Measurements from ENCODE around the gene PEAR1. TPM values are rescaled to one million over a fixed set of nuclear protein-coding genes. Genes with fewer than 3 reads are reported as not detected.

PEAR1 gene
- total RNA-seq, 2 donors from 2014 or later: not detected

DNA sequence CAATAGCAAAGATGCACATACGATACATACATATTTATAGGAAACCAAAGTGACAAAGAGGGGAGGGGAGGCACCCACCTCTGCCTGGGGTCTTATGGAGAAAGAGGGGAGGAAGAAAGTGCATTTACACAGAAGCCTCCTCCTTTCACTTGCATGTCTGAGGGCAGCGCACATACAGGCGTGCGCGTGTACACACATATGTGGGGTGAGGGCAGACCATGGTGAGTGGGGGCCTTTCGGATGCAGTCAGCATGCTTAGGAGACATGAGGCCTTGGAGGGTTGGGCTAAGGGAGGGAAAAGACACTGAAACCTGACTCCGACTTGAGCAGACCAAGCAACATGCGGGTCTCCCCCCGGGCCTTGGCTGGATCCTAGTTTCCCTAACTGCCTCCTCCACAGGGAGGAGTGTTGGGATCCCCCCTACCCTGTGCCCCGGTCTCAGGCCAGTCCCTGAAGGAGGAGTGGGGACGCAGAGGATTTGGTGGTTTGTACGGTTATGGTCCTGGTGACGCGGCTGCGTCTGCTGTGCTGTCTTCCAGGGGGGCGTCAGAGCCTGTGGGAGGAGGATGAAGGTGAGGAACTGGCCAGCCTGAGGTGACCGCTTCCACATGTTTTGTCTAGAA is 42.1 kb downstream of the PEAR1 start:
- no peaks in the 10 kb centered on the region for H3K4me1 Mint-ChIP-seq
- H3K27ac Mint-ChIP-seq: no peak overlapping the region
- no peak overlapping the region for H3K4me3 Mint-ChIP-seq
- no peak for ATAC-seq (replicated peaks)
- H3K36me3 Mint-ChIP-seq (ENCODE audit: low read depth): no peaks in the 10 kb centered on the region
- peaks cover 18% of the 10 kb centered on the region for H3K27me3 Mint-ChIP-seq
- H3K9me3 Mint-ChIP-seq: no peaks in the 10 kb centered on the region

GRCh38 chr1:156936191-156936590 is 42.7 kb downstream of the PEAR1 start:
- peaks cover 5% of the 10 kb centered on the region for H3K36me3 Mint-ChIP-seq (ENCODE audit: low read depth)
- no peak for ATAC-seq (replicated peaks)
- no peaks in the 10 kb centered on the region for H3K9me3 Mint-ChIP-seq
- no peaks in the 10 kb centered on the region for H3K4me1 Mint-ChIP-seq
- no peak overlapping the region for H3K4me3 Mint-ChIP-seq
- H3K27me3 Mint-ChIP-seq: peaks cover 12% of the 10 kb centered on the region
- H3K27ac Mint-ChIP-seq: no peak overlapping the region

- Mint-ChIP-seq H3K27me3 (peaks cover 8% of the 10 kb centered on the region), H3K36me3 (ENCODE audit: low read depth) (peaks cover 8% of the 10 kb centered on the region), H3K27ac (no peak overlapping the region), H3K4me3 (no peak overlapping the region), H3K4me1 (no peaks in the 10 kb centered on the region), H3K9me3 (no peaks in the 10 kb centered on the region)
- ATAC-seq (replicated peaks): no peak
These were observed 43.3 kb downstream of the PEAR1 start for GRCh38 chr1:156936721-156937220.

DNA sequence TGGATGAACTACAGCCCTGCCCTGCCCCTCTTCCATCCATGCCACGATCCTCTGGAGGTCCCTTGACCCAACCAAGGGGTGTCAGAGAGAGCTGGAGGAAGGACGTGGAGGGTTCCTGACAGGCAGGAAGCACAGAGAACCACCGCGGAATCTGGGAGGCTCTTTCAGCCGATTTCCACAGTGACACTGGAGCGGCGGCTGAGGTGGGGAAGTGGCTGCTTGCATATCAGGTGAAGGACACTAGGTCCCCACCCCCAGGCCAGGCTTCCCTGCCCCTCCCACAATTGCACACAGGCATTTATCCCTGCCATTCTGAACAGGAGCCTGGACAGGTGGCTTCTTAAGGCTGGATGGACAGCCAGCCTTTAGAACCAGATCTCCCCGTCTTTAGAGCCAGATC is 44.4 kb downstream of the PEAR1 start:
- Mint-ChIP-seq H3K27ac (peak overlapping the region; percentile 57), H3K36me3 (ENCODE audit: low read depth) (peaks cover 16% of the 10 kb centered on the region), H3K4me3 (no peak overlapping the region), H3K9me3 (no peaks in the 10 kb centered on the region), H3K27me3 (peaks cover 3% of the 10 kb centered on the region), H3K4me1 (no peaks in the 10 kb centered on the region)
- ATAC-seq (replicated peaks): no peak

- no peaks in the 10 kb centered on the region for H3K9me3 Mint-ChIP-seq
- no peak overlapping the region for H3K27ac Mint-ChIP-seq
- H3K27me3 Mint-ChIP-seq: peaks cover 1% of the 10 kb centered on the region
- H3K4me1 Mint-ChIP-seq: no peaks in the 10 kb centered on the region
- H3K36me3 Mint-ChIP-seq (ENCODE audit: low read depth): peaks cover 23% of the 10 kb centered on the region
- ATAC-seq (replicated peaks): no peak
- H3K4me3 Mint-ChIP-seq: no peak overlapping the region
These were observed 45.3 kb downstream of the PEAR1 start for GRCh38 chr1:156938813-156939212.

GRCh38 chr1:156939786-156940334 is 46.3 kb downstream of the PEAR1 start:
- Mint-ChIP-seq H3K36me3 (ENCODE audit: low read depth) (peaks cover 23% of the 10 kb centered on the region), H3K4me1 (no peaks in the 10 kb centered on the region), H3K4me3 (no peak overlapping the region), H3K27ac (no peak overlapping the region), H3K27me3 (no peaks in the 10 kb centered on the region), H3K9me3 (no peaks in the 10 kb centered on the region)
- ATAC-seq (replicated peaks): no peak

DNA sequence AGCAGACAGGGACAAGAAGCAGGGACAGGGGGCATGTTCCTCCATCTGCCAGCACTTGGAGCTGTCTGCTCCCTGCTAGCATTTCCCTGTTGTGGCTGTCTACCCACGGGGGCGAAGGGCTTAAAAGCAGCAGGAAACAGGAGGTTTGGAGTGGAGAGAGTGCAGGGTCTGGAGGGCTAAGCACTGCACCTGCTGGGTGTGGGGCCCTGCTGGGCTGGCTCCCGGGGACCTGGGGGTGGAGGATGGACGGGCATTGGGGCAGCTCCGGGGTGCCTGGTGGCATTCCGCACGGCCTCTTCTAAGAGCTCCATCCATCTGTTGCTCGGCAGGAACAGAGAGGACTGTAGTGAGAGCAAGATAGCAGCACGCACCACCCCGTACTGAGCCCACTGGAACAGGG is 48.2 kb downstream of the PEAR1 start:
- no peaks in the 10 kb centered on the region for H3K9me3 Mint-ChIP-seq

DNA sequence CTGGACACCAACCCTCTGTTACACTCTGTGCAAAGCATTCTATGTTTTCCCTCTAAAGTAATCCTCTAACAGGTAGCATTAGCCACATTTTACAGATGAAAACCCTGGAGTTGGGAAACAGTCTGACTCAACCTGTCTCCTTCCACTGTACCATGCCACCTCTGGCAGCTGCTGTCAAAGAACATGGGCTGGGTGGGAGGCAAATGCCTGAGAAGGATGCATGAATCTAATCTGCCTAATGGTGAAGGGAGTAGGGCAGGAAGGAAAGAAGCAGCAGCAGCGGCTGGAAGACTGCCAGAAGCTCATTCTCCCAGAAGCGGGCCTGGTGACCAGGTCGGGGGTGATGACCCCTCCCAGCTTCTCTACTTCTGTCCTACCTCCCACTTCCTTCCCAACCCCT is 48.7 kb downstream of the PEAR1 start:
- Mint-ChIP-seq H3K27ac (no peak overlapping the region), H3K4me1 (no peaks in the 10 kb centered on the region), H3K36me3 (ENCODE audit: low read depth) (peaks cover 36% of the 10 kb centered on the region), H3K9me3 (no peaks in the 10 kb centered on the region), H3K4me3 (no peak overlapping the region), H3K27me3 (no peaks in the 10 kb centered on the region)
- no peak for ATAC-seq (replicated peaks)

More for the DNA sequence above, 48.2 kb downstream of the PEAR1 start:
- Mint-ChIP-seq H3K4me1 (no peaks in the 10 kb centered on the region), H3K36me3 (ENCODE audit: low read depth) (peaks cover 36% of the 10 kb centered on the region), H3K27me3 (no peaks in the 10 kb centered on the region), H3K4me3 (no peak overlapping the region), H3K27ac (no peak overlapping the region)
- no peak for ATAC-seq (replicated peaks)

DNA sequence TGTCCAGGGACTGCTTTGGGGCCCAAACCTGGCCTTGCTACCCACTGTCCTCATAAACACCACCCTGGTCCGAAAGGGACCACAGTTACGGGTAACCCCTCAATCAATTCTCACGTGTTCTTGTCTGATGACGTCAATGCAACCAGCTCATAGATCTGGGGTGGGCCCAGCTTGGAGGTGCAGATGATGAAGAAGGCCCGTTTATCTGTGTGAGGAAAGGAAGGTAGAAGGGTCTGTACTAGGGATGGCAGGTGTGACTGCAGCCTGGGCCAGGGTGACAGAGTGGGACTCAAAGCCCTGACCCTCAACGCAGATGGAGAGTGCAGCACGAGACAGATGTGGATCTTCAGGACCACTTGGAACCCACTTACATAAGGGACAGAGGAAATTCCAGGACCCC is 49.1 kb downstream of the PEAR1 start:
- Mint-ChIP-seq H3K27ac (no peak overlapping the region), H3K27me3 (no peaks in the 10 kb centered on the region), H3K4me3 (no peak overlapping the region), H3K9me3 (no peaks in the 10 kb centered on the region), H3K4me1 (no peaks in the 10 kb centered on the region), H3K36me3 (ENCODE audit: low read depth) (peaks cover 36% of the 10 kb centered on the region)
- ATAC-seq (replicated peaks): no peak

DNA sequence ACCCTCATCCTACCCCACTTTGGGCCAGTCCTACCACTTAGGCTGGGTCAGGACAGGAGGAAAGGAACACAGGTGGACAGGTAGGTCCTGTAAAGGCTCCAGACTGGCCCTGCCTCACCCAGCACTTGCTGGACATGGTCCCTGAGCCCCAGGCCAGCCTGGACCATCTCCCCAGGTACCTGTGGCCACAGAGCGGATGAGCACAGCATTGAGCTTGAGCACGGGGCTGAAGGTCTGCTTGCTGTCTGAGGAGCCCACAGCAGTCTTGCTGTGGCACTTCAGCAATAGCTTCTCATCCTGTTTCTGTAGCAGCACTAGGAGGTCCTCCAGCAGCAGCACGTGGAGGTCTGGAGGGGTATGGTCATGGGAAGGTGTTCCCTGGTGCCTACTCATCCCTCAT is 50.2 kb downstream of the PEAR1 start:
- H3K36me3 Mint-ChIP-seq (ENCODE audit: low read depth): peaks cover 36% of the 10 kb centered on the region
- no peaks in the 10 kb centered on the region for H3K4me1 Mint-ChIP-seq
- H3K27ac Mint-ChIP-seq: no peak overlapping the region
- no peak overlapping the region for H3K4me3 Mint-ChIP-seq
- no peak for ATAC-seq (replicated peaks)
- no peaks in the 10 kb centered on the region for H3K27me3 Mint-ChIP-seq
- no peaks in the 10 kb centered on the region for H3K9me3 Mint-ChIP-seq

DNA sequence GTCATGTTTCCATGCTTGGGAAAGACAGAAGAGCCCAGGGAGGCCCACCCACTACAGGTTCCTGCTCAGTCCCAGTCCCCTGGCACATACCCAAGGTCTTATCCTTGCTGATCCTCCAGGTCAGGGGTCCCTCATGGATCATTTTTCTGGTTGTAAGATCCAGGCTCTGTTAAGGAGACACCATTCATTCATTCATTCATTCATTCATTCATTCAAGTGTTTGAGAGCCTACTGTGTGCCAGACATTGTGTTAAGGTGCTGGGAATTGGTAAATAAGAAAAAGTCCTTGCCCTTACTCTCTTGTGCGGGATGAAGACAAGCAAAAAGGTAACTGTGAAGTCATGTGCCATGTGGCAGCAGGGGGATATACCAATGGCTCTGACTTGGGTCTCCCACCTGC is 50.8 kb downstream of the PEAR1 start:
- Mint-ChIP-seq H3K9me3 (no peaks in the 10 kb centered on the region), H3K4me1 (no peaks in the 10 kb centered on the region), H3K36me3 (ENCODE audit: low read depth) (peaks cover 36% of the 10 kb centered on the region), H3K4me3 (no peak overlapping the region), H3K27me3 (no peaks in the 10 kb centered on the region), H3K27ac (no peak overlapping the region)
- ATAC-seq (replicated peaks): no peak

DNA sequence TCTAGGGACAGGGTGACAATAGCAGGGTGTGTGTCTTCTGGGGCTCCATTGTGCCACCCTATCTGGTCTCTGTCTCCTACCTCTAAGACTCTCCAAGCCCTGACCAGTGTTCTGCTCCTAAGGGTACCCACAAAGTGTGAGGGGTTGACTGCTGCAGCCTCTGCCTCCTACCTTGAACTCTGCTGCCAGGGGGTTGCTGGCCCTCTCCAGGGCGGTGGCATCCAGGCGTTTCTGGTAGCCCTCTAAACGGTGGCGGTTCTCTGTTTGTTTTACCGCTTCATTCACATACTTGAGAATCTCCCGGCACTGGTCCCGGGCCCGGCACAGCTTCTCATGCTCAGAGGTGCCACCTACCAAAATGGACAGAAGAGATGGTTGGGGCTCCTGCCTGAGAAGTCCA is 51.3 kb downstream of the PEAR1 start:
- peaks cover 36% of the 10 kb centered on the region for H3K36me3 Mint-ChIP-seq (ENCODE audit: low read depth)
- no peak overlapping the region for H3K4me3 Mint-ChIP-seq
- no peak overlapping the region for H3K27ac Mint-ChIP-seq
- no peaks in the 10 kb centered on the region for H3K27me3 Mint-ChIP-seq
- no peaks in the 10 kb centered on the region for H3K9me3 Mint-ChIP-seq
- ATAC-seq (replicated peaks): no peak
- no peaks in the 10 kb centered on the region for H3K4me1 Mint-ChIP-seq

DNA sequence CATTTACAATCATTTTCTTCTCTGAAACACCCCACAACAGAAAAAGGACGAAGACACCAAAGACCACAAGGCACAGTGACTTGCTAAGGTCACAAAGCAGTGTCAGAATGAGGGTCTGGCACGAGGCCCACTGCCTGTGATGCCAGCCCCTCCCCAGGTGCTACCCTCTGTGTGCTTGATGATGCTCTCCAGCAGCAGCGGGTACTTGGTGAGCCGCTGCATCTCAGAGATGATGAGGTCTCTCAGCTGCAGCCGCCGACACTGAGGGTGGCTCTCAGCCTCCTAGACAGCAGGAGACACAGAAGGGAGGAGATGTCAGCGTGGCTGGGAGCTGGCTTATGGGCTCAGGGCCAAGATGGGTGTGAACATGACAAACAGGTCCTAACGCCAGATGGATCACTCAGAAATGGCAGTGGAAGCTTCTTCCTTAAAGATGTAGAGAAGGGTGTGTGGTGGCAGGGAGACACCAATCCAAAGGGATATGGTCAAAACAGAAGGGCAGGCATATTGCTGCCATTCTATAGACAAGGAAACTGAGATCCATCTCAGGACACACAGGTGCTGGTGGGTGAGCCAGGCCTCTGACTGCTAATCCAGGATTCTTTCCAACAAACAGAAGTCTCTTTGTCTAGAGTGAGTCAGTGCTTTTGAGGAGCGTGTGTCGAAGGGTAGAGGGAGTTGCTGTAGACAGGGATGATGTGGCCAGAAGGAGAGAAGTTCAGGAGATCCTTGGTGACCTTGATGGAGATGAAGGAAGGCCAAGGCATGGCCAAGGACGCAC is 52.6 kb downstream of the PEAR1 start:
- Mint-ChIP-seq H3K9me3 (no peaks in the 10 kb centered on the region), H3K27me3 (no peaks in the 10 kb centered on the region), H3K36me3 (ENCODE audit: low read depth) (peaks cover 41% of the 10 kb centered on the region), H3K27ac (peak overlapping the region; percentile 47), H3K4me3 (no peak overlapping the region), H3K4me1 (no peaks in the 10 kb centered on the region)
- ATAC-seq (replicated peaks): no peak

DNA sequence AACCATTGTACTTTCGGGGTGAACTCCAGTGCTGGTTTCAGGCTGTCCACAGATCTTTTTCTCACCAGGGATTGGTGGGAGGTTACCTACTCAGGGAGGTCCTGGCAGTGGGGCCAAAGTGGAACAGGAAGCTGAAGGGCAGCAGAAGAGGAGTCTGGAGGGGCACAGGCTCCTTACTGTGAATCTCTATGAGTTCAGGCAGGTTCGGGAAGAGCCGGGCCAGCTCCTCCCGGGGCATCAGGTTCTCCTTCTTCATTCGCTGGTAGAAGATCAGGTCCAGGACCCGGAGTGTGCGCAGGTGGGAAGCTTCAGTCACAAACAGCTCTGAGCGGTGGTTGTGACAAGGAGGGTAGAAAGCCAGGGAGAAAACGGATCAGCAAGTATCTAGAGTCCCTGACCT is 53.6 kb downstream of the PEAR1 start:
- Mint-ChIP-seq H3K9me3 (no peaks in the 10 kb centered on the region), H3K4me3 (no peak overlapping the region), H3K36me3 (ENCODE audit: low read depth) (peaks cover 40% of the 10 kb centered on the region), H3K27me3 (no peaks in the 10 kb centered on the region), H3K4me1 (no peaks in the 10 kb centered on the region), H3K27ac (no peak overlapping the region)
- no peak for ATAC-seq (replicated peaks)
